ENCODE measurements around the gene PTPRM. TPM values are rescaled to one million over a fixed set of nuclear protein-coding genes. Genes with fewer than 3 reads are reported as not detected.

PTPRM gene
- total RNA-seq (100 to 1,000 TPM in 1 of 2 donors, 10 to 100 TPM in 1; 90.1 to 146 TPM), polyA plus RNA-seq (10 to 100 TPM; 61.1 to 84.9 TPM)
- long read RNA-seq, donor 1, partial matches to known transcripts = 14 of 14 reads
- long read RNA-seq, donor 1, other reads (novel, unspliced or antisense) = 0 of 14 reads
- long read RNA-seq, donor 2, partial matches to known transcripts = 8 of 8 reads
- long read RNA-seq, donor 2, other reads (novel, unspliced or antisense) = 0 of 8 reads
- long read RNA-seq, donor 3, partial matches to known transcripts = 10 of 10 reads
- long read RNA-seq, donor 3, other reads (novel, unspliced or antisense) = 0 of 10 reads
- long read RNA-seq, donor 4, partial matches to known transcripts = 21 of 21 reads
- long read RNA-seq, donor 4, other reads (novel, unspliced or antisense) = 0 of 21 reads
- long read RNA-seq, donor 5, partial matches to known transcripts = 25 of 30 reads
- long read RNA-seq, donor 5, other reads (novel, unspliced or antisense) = 5 of 30 reads

GRCh38 chr18:7566567-7567473 is at the start of gene PTPRM:
Gene PTPRM, plus strand, starts transcription at chr18:7567316. Its CDS starts 503 bp downstream, at chr18:7567819.
- H3K4me1 ChIP-seq (ENCODE audit: control insufficient read depth in 5 of 5, insufficient read depth in 5 of 5, low read length in 5 of 5) = peaks cover 3 to 13% (median 4%) of the 10 kb centered on the region in 5 donors
- no peaks in the 10 kb centered on the region for H3K36me3 ChIP-seq (ENCODE audit: control insufficient read depth in 4 of 4, insufficient read depth in 4 of 4, low read length in 4 of 4)
- peak within 1 kb of the TSS; percentile 65 to 76 for H3K9ac ChIP-seq (ENCODE audit: insufficient read depth in 1 of 2, low read length in 2 of 2)
- H3K4me3 ChIP-seq = peak within 1 kb of the TSS; percentile 95
- TF ChIP-seq CTCF (IDR thresholded peaks at IDR 0.05; ENCODE audit: control extremely low read depth, extremely low read depth) = no peak
- peak within 1 kb of the TSS; percentile 99 to 100 for H3K27ac ChIP-seq (ENCODE audit: low read depth in 1 of 2, low read length in 1 of 2)
- peak; percentile 88 for ATAC-seq (ENCODE audit: insufficient read depth, low FRiP score)
- H3K9me3 ChIP-seq (ENCODE audit: control insufficient read depth in 4 of 4, insufficient read depth in 3 of 4, low read length in 3 of 4) = no peaks in the 10 kb centered on the region
- no peaks in the 10 kb centered on the region for H3K27me3 ChIP-seq (ENCODE audit: control insufficient read depth in 3 of 3, insufficient read depth in 3 of 3, low read length in 2 of 3)
- DNase-seq = peak; percentile 90 to 93 (median 91)
- WGBS, 2 donors = 0 to 1% methylated on average over 91 to 139 of the region's 139 CpGs

- Histone ChIP-seq H3K9me3 (ENCODE audit: control insufficient read depth in 4 of 4, insufficient read depth in 3 of 4, low read length in 3 of 4) (no peaks in the 10 kb centered on the region), H3K36me3 (ENCODE audit: control insufficient read depth in 4 of 4, insufficient read depth in 4 of 4, low read length in 4 of 4) (no peaks in the 10 kb centered on the region), H3K27ac (ENCODE audit: low read depth in 1 of 2, low read length in 1 of 2) (no peak overlapping the region), H3K9ac (ENCODE audit: insufficient read depth in 1 of 2, low read length in 2 of 2) (no peak overlapping the region), H3K4me3 (no peak overlapping the region), H3K4me1 (ENCODE audit: control insufficient read depth in 5 of 5, insufficient read depth in 5 of 5, low read length in 5 of 5) (peaks cover 0 to 6% (median 0%) of the 10 kb centered on the region in 5 donors), H3K27me3 (ENCODE audit: control insufficient read depth in 3 of 3, insufficient read depth in 3 of 3, low read length in 2 of 3) (no peaks in the 10 kb centered on the region)
- DNase-seq (no peak), ATAC-seq (ENCODE audit: insufficient read depth, low FRiP score) (no peak)
- TF ChIP-seq CTCF (IDR thresholded peaks at IDR 0.05; ENCODE audit: control extremely low read depth, extremely low read depth) = no peak
- WGBS, 2 donors = 72 to 85% methylated on average over 4 of the region's 4 CpGs
Measured at GRCh38 chr18:7517852-7518251, 49.3 kb upstream of the PTPRM start.

- no peak overlapping the region for H3K4me3 ChIP-seq
- no peaks in the 10 kb centered on the region for H3K36me3 ChIP-seq (ENCODE audit: control insufficient read depth in 4 of 4, insufficient read depth in 4 of 4, low read length in 4 of 4)
- DNase-seq = no peak
- H3K27ac ChIP-seq (ENCODE audit: low read depth in 1 of 2, low read length in 1 of 2) = no peak overlapping the region
- ATAC-seq (ENCODE audit: insufficient read depth, low FRiP score) = no peak
- TF ChIP-seq CTCF (IDR thresholded peaks at IDR 0.05; ENCODE audit: control extremely low read depth, extremely low read depth) = no peak
- no peaks in the 10 kb centered on the region for H3K9me3 ChIP-seq (ENCODE audit: control insufficient read depth in 4 of 4, insufficient read depth in 3 of 4, low read length in 3 of 4)
- no peaks in the 10 kb centered on the region for H3K27me3 ChIP-seq (ENCODE audit: control insufficient read depth in 3 of 3, insufficient read depth in 3 of 3, low read length in 2 of 3)
- no peak overlapping the region for H3K9ac ChIP-seq (ENCODE audit: insufficient read depth in 1 of 2, low read length in 2 of 2)
- H3K4me1 ChIP-seq (ENCODE audit: control insufficient read depth in 5 of 5, insufficient read depth in 5 of 5, low read length in 5 of 5) = peaks cover 0 to 1% (median 0%) of the 10 kb centered on the region in 5 donors
- 69 to 73% methylated on average over 6 of the region's 6 CpGs for WGBS, 2 donors
Measured at GRCh38 chr18:7520200-7520785, 46.8 kb upstream of the PTPRM start.

Measured in lung (tissue), 16 donors.